Measurements from ENCODE around the gene P2RY12. TPM values are rescaled to one million over a fixed set of nuclear protein-coding genes. Genes with fewer than 3 reads are reported as not detected.
A peak's percentile ranks its signal among the peaks of the same experiment; 100 is the strongest.

Gene P2RY12
- total RNA-seq, 4 donors from 2014 or later, result 6.3 to 11.5 (median 8.8) TPM

- Histone ChIP-seq H3K4me1 (peaks cover 0 to 3% (median 0%) of the 10 kb centered on the region in 4 donors), H3K27ac (no peak overlapping the region), H3K9me3 (no peaks in the 10 kb centered on the region), H3K27me3 (no peaks in the 10 kb centered on the region), H3K4me3 (no peak overlapping the region), H3K36me3 (no peaks in the 10 kb centered on the region)
- 76 to 88% methylated on average over 1 of the region's 1 CpG for WGBS, 2 donors
- DNase-seq (ENCODE audit: low spot score in 2 of 2), result no peak
- TF ChIP-seq POLR2A (IDR thresholded peaks at IDR 0.05) (no peak), EP300 (IDR thresholded peaks at IDR 0.05) (no peak), CTCF (IDR thresholded peaks at IDR 0.05) (no peak)
Measured at GRCh38 chr3:151300539-151300938, 84.0 kb downstream of the P2RY12 start.

- no peaks in the 10 kb centered on the region for H3K36me3 ChIP-seq
- H3K27me3 ChIP-seq, result no peaks in the 10 kb centered on the region
Measured at GRCh38 chr3:151299006-151299405, 85.5 kb downstream of the P2RY12 start.

GRCh38 chr3:151297429-151297828 lies 87.1 kb downstream of the P2RY12 start:
- no peaks in the 10 kb centered on the region for H3K9me3 ChIP-seq
- no peaks in the 10 kb centered on the region for H3K36me3 ChIP-seq
- H3K27me3 ChIP-seq, result no peaks in the 10 kb centered on the region
- no peak overlapping the region for H3K4me3 ChIP-seq
- H3K4me1 ChIP-seq, result no peaks in the 10 kb centered on the region
- 53 to 81% methylated on average over 2 of the region's 2 CpGs for WGBS, 2 donors
- no peak overlapping the region for H3K27ac ChIP-seq
- no peak for DNase-seq (ENCODE audit: low spot score in 2 of 2)
- no peak for TF ChIP-seq EP300 (IDR thresholded peaks at IDR 0.05)
- TF ChIP-seq POLR2A (IDR thresholded peaks at IDR 0.05), result no peak
- no peak for TF ChIP-seq CTCF (IDR thresholded peaks at IDR 0.05)

More at GRCh38 chr3:151299006-151299405, 85.5 kb downstream of the P2RY12 start:
- TF ChIP-seq EP300 (IDR thresholded peaks at IDR 0.05), result no peak
- H3K27ac ChIP-seq, result no peak overlapping the region
- H3K4me3 ChIP-seq, result no peak overlapping the region
- H3K9me3 ChIP-seq, result no peaks in the 10 kb centered on the region
- DNase-seq (ENCODE audit: low spot score in 2 of 2), result no peak
- WGBS, 2 donors, result 77 to 90% methylated on average over 2 of the region's 2 CpGs
- no peaks in the 10 kb centered on the region for H3K4me1 ChIP-seq

GRCh38 chr3:151296226-151296625 lies 88.3 kb downstream of the P2RY12 start:
- H3K27ac ChIP-seq, result no peak overlapping the region
- WGBS, 2 donors, result 95% methylated on average over 3 of the region's 3 CpGs
- TF ChIP-seq EP300 (IDR thresholded peaks at IDR 0.05) (no peak), CTCF (IDR thresholded peaks at IDR 0.05) (no peak), POLR2A (IDR thresholded peaks at IDR 0.05) (no peak)
- H3K27me3 ChIP-seq, result no peaks in the 10 kb centered on the region
- H3K36me3 ChIP-seq, result no peaks in the 10 kb centered on the region
- no peaks in the 10 kb centered on the region for H3K9me3 ChIP-seq
- no peaks in the 10 kb centered on the region for H3K4me1 ChIP-seq
- no peak for DNase-seq (ENCODE audit: low spot score in 2 of 2)
- H3K4me3 ChIP-seq, result no peak overlapping the region

- no peak overlapping the region for H3K27ac ChIP-seq
- H3K4me1 ChIP-seq, result no peaks in the 10 kb centered on the region
- DNase-seq (ENCODE audit: low spot score in 2 of 2), result no peak
- no peak for TF ChIP-seq POLR2A (IDR thresholded peaks at IDR 0.05)
- TF ChIP-seq CTCF (IDR thresholded peaks at IDR 0.05), result no peak
- no peak for TF ChIP-seq EP300 (IDR thresholded peaks at IDR 0.05)
- no peaks in the 10 kb centered on the region for H3K36me3 ChIP-seq
- 23 to 37% methylated on average over 6 of the region's 6 CpGs for WGBS, 2 donors
- no peaks in the 10 kb centered on the region for H3K9me3 ChIP-seq
- no peaks in the 10 kb centered on the region for H3K27me3 ChIP-seq
- H3K4me3 ChIP-seq, result no peak overlapping the region
Measured at GRCh38 chr3:151293127-151293526, 91.4 kb downstream of the P2RY12 start.

- DNase-seq (ENCODE audit: low spot score in 2 of 2), result no peak
- 37 to 48% methylated on average over 3 of the region's 3 CpGs for WGBS, 2 donors
- no peaks in the 10 kb centered on the region for H3K4me1 ChIP-seq
- TF ChIP-seq EP300 (IDR thresholded peaks at IDR 0.05), result no peak
- peak; percentile 9 to 61 (median 44) for TF ChIP-seq CTCF (IDR thresholded peaks at IDR 0.05)
- no peaks in the 10 kb centered on the region for H3K27me3 ChIP-seq
- H3K9me3 ChIP-seq, result no peaks in the 10 kb centered on the region
- no peaks in the 10 kb centered on the region for H3K36me3 ChIP-seq
- H3K27ac ChIP-seq, result no peak overlapping the region
- no peak overlapping the region for H3K4me3 ChIP-seq
Measured at GRCh38 chr3:151290673-151291072, 93.9 kb downstream of the P2RY12 start.

All from tibial nerve (tissue), 4 donors.